ENCODE measurements around the gene PDS5A. TPM values are rescaled to one million over a fixed set of nuclear protein-coding genes. Genes with fewer than 3 reads are reported as not detected.
"Not testable (repeated sequence)": the region's sequence is repeated elsewhere in the genome, so short reads cannot be mapped to it uniquely, and the experiment has no call there.

The PDS5A gene
- total and polyA plus RNA-seq, 8 donors, result 12.1 to 42.6 (median 27.2) TPM

GRCh38 chr4:39786838-39787237, 190.9 kb downstream of the PDS5A start:
- no peaks in the 10 kb centered on the region for H3K9me3 ChIP-seq
- no peaks in the 10 kb centered on the region for H3K4me1 ChIP-seq
- FAIRE-seq (no peak), DNase-seq (no peak), ATAC-seq (no peak)
- no peak overlapping the region for H3K27ac ChIP-seq
- 80 to 88% methylated on average over 4 of the region's 4 CpGs for WGBS, 2 donors
- no peaks in the 10 kb centered on the region for H3K27me3 ChIP-seq
- intact Hi-C loops (cut with DNase I), result no loop called here
- no peak for TF ChIP-seq CTCF (IDR thresholded peaks at IDR 0.05)
- H3K36me3 ChIP-seq, result no peaks in the 10 kb centered on the region
- H3K4me3 ChIP-seq, result no peak overlapping the region

GRCh38 chr4:39785083-39785482, 192.6 kb downstream of the PDS5A start:
- intact Hi-C loops (cut with DNase I), result no loop called here
- H3K4me3 ChIP-seq, result no peak overlapping the region
- FAIRE-seq (no peak), ATAC-seq (no peak), DNase-seq (no peak)
- no peak overlapping the region for H3K27ac ChIP-seq
- H3K4me1 ChIP-seq, result no peaks in the 10 kb centered on the region
- TF ChIP-seq CTCF (IDR thresholded peaks at IDR 0.05), result no peak
- H3K9me3 ChIP-seq, result no peaks in the 10 kb centered on the region
- 41 to 47% methylated on average over 1 of the region's 1 CpG for WGBS, 2 donors
- H3K36me3 ChIP-seq, result no peaks in the 10 kb centered on the region
- H3K27me3 ChIP-seq, result no peaks in the 10 kb centered on the region

GRCh38 chr4:39781988-39782387, 195.7 kb downstream of the PDS5A start:
- H3K27ac ChIP-seq; intact Hi-C loops (cut with DNase I); DNase-seq; H3K27me3 ChIP-seq; H3K4me1 ChIP-seq; H3K9me3 ChIP-seq; ATAC-seq; H3K36me3 ChIP-seq; H3K4me3 ChIP-seq: not testable (repeated sequence)
- WGBS, 2 donors, result 93 to 94% methylated on average over 2 of the region's 2 CpGs
- FAIRE-seq, result peak; percentile 51

Other genes with a start within 250 kb of the PDS5A start
- 10 to 100 TPM in 5 of 6 donors, 1 to 10 TPM in 1; 10.0 to 13.4 (median 11.9) TPM for gene N4BP2, start 78.9 kb upstream of the PDS5A start, total RNA-seq
- gene N4BP2, start 78.9 kb upstream of the PDS5A start, polyA plus RNA-seq, result 1 to 10 TPM; 1.6 to 3.2 TPM
- gene RHOH, start 219.1 kb upstream of the PDS5A start, total RNA-seq, result 1 to 10 TPM in 3 of 6 donors, under 1 TPM in 3; 0.08 to 1.8 (median 0.85) TPM
- under 1 TPM; 0.09 to 0.11 TPM for gene RHOH, start 219.1 kb upstream of the PDS5A start, polyA plus RNA-seq

Measured in pancreas (tissue), 10 donors.